PFSK-1 (cell line): ENCODE data around the gene SLC35F1.

ENCODE experiments used
- FOXP2 ChIP-seq: optimal IDR thresholded peaks from 2 replicates; pipeline ENCODE3; 2011; ENCODE audit warnings: borderline replicate concordance, control low read depth, inconsistent platforms; ENCODE audit not compliant: insufficient read depth; ENCODE audit errors: extremely low read length, extremely low read depth
- POLR2AphosphoS5 ChIP-seq: IDR thresholded peaks from 2 replicates; pipeline ENCODE4 v1.6.1; 2012; ENCODE audit warnings: low read depth, mild to moderate bottlenecking, control low read depth, low read length, moderate library complexity
- REST ChIP-seq, 2 experiments: IDR thresholded peaks; 2 replicates each; pipeline versions ENCODE4 v1.6.1 to v1.8.0; 2011 to 2012; ENCODE audit warnings: low read depth in 2 of 2, low read length in 2 of 2, control low read depth in 1 of 2, inconsistent platforms in 1 of 2, mild to moderate bottlenecking in 1 of 2, moderate library complexity in 1 of 2; ENCODE audit not compliant: insufficient read depth in 1 of 2
- SIN3A ChIP-seq: IDR thresholded peaks from 2 replicates; pipeline ENCODE4 v1.6.1; 2012; ENCODE audit warnings: mild to moderate bottlenecking, low read length, moderate library complexity, borderline replicate concordance; ENCODE audit not compliant: insufficient read depth
- TAF1 ChIP-seq: IDR thresholded peaks from 2 replicates; pipeline ENCODE4 v1.6.1; 2012; ENCODE audit warnings: low read length, control low read depth, borderline replicate concordance; ENCODE audit not compliant: insufficient read depth

Gene SLC35F1

GRCh38 chr6:118206221-118206620 lies 299.2 kb downstream of the SLC35F1 start:
- TF ChIP-seq TAF1, result no peak
- TF ChIP-seq SIN3A, result no peak
- no peak for TF ChIP-seq REST (IDR thresholded peaks at IDR 0.05; ENCODE audit: insufficient read depth in 1 of 2, low read depth in 2 of 2, low read length in 2 of 2)
- TF ChIP-seq POLR2AphosphoS5, result no peak
- no peak for TF ChIP-seq FOXP2

- TF ChIP-seq POLR2AphosphoS5 (no peak), FOXP2 (no peak), REST (IDR thresholded peaks at IDR 0.05; ENCODE audit: insufficient read depth in 1 of 2, low read depth in 2 of 2, low read length in 2 of 2) (no peak), TAF1 (no peak), SIN3A (no peak)
These were observed 300.9 kb downstream of the SLC35F1 start for GRCh38 chr6:118207947-118208346.

- TF ChIP-seq TAF1 (no peak), POLR2AphosphoS5 (no peak), REST (IDR thresholded peaks at IDR 0.05; ENCODE audit: insufficient read depth in 1 of 2, low read depth in 2 of 2, low read length in 2 of 2) (no peak), SIN3A (no peak), FOXP2 (no peak)
These were observed 305.5 kb downstream of the SLC35F1 start for GRCh38 chr6:118212451-118213173.

GRCh38 chr6:118215269-118215668 lies 308.2 kb downstream of the SLC35F1 start:
- no peak for TF ChIP-seq SIN3A
- no peak for TF ChIP-seq POLR2AphosphoS5
- TF ChIP-seq REST (IDR thresholded peaks at IDR 0.05; ENCODE audit: insufficient read depth in 1 of 2, low read depth in 2 of 2, low read length in 2 of 2), result no peak
- TF ChIP-seq FOXP2, result no peak
- no peak for TF ChIP-seq TAF1

- TF ChIP-seq REST (IDR thresholded peaks at IDR 0.05; ENCODE audit: insufficient read depth in 1 of 2, low read depth in 2 of 2, low read length in 2 of 2) (no peak), SIN3A (no peak), FOXP2 (no peak), POLR2AphosphoS5 (no peak), TAF1 (no peak)
These were observed 309.7 kb downstream of the SLC35F1 start for GRCh38 chr6:118216751-118217150.
